ENCODE measurements around the gene SLC44A5. TPM values are rescaled to one million over a fixed set of nuclear protein-coding genes. Genes with fewer than 3 reads are reported as not detected.

SLC44A5 gene
- total RNA-seq, 2 donors from 2014 or later: 4.6 to 10.0 TPM

DNA sequence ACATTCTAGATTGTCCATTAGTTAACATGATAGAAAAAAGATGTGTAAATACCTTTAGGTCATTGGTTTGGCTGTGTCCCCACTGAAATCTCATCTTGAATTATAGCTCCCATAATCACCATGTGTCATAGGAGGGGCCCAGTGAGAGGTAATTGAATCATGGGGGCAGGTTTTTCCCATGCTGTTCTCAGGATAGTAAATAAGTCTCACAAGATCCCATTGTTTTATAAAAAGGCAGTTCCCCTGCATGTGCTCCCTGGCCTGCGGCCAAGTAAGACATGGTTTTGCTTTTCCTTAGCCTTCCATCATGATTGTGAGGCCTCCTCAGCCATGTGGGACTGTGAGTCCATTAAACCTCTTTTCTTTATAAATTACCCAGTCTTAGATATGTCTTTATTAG, 32.5 kb upstream of the SLC44A5 start:
- Mint-ChIP-seq H3K9me3 (peaks cover 23% of the 10 kb centered on the region), H3K36me3 (ENCODE audit: low read depth) (peaks cover 4% of the 10 kb centered on the region), H3K27me3 (ENCODE audit: insufficient read depth) (no peaks in the 10 kb centered on the region), H3K4me3 (no peak overlapping the region), H3K27ac (no peak overlapping the region), H3K4me1 (peaks cover 12% of the 10 kb centered on the region)
- Histone ChIP-seq H3K36me3 (ENCODE audit: control insufficient read depth, insufficient read depth, low read length) (no peaks in the 10 kb centered on the region), H3K27ac (ENCODE audit: low read depth, low read length) (no peak overlapping the region), H3K4me1 (ENCODE audit: control insufficient read depth, insufficient read depth, low read length) (peaks cover 10% of the 10 kb centered on the region), H3K27me3 (ENCODE audit: control insufficient read depth, insufficient read depth, low read length, poor library complexity, severe bottlenecking) (no peaks in the 10 kb centered on the region), H3K4me3 (ENCODE audit: low read length) (no peak overlapping the region), H3K9ac (ENCODE audit: extremely low read depth, low read length, poor library complexity, severe bottlenecking) (no peak overlapping the region), H3K9me3 (ENCODE audit: control insufficient read depth, low read length) (peaks cover 33% of the 10 kb centered on the region)
- TF ChIP-seq, protein P1, sequence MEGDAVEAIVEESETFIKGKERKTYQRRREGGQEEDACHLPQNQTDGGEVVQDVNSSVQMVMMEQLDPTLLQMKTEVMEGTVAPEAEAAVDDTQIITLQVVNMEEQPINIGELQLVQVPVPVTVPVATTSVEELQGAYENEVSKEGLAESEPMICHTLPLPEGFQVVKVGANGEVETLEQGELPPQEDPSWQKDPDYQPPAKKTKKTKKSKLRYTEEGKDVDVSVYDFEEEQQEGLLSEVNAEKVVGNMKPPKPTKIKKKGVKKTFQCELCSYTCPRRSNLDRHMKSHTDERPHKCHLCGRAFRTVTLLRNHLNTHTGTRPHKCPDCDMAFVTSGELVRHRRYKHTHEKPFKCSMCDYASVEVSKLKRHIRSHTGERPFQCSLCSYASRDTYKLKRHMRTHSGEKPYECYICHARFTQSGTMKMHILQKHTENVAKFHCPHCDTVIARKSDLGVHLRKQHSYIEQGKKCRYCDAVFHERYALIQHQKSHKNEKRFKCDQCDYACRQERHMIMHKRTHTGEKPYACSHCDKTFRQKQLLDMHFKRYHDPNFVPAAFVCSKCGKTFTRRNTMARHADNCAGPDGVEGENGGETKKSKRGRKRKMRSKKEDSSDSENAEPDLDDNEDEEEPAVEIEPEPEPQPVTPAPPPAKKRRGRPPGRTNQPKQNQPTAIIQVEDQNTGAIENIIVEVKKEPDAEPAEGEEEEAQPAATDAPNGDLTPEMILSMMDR (conservative IDR thresholded peaks at IDR 0.05): no peak
- 82 to 100% methylated on average over 1 of the region's 1 CpG for WGBS, 2 experiments (ENCODE audit: insufficient coverage in 1 of 2, insufficient read length in 1 of 2)
- DNase-seq: no peak

DNA sequence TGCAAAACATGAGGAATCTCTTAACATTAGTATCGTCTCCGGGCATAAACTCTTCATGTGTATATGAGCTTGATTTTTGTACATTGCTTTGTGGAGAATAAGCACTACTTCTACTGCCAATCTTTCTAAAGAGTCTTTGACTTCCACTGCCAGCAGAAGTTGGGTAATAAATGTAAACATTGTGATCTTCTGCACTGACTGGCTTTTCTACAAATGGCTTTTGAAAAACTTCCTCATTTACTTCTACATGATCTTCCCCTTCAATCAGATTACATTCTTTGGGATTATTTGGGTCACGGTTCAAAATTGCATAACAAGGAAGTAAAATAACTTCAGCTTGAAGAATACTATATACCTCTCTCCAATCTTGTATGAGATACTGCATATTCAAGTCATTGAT, 30.4 kb upstream of the SLC44A5 start:
- peaks cover 13% of the 10 kb centered on the region for H3K9me3 ChIP-seq (ENCODE audit: control insufficient read depth, low read length)
- no peak overlapping the region for H3K4me3 Mint-ChIP-seq
- peaks cover 10% of the 10 kb centered on the region for H3K4me1 ChIP-seq (ENCODE audit: control insufficient read depth, insufficient read depth, low read length)
- no peak overlapping the region for H3K4me3 ChIP-seq (ENCODE audit: low read length)
- H3K27me3 ChIP-seq (ENCODE audit: control insufficient read depth, insufficient read depth, low read length, poor library complexity, severe bottlenecking): no peaks in the 10 kb centered on the region
- no peak for DNase-seq
- peaks cover 4% of the 10 kb centered on the region for H3K9me3 Mint-ChIP-seq
- TF ChIP-seq, protein P1 (conservative IDR thresholded peaks at IDR 0.05): no peak
- 96% methylated on average over 3 of the region's 3 CpGs; no CpG with 5 or more reads in 1 of the 2 experiments for WGBS, 2 experiments (ENCODE audit: insufficient coverage in 1 of 2, insufficient read length in 1 of 2)
- H3K27me3 Mint-ChIP-seq (ENCODE audit: insufficient read depth): no peaks in the 10 kb centered on the region
- no peak overlapping the region for H3K27ac ChIP-seq (ENCODE audit: low read depth, low read length)
- no peak overlapping the region for H3K9ac ChIP-seq (ENCODE audit: extremely low read depth, low read length, poor library complexity, severe bottlenecking)
- no peak overlapping the region for H3K27ac Mint-ChIP-seq
- peaks cover 12% of the 10 kb centered on the region for H3K4me1 Mint-ChIP-seq
- no peaks in the 10 kb centered on the region for H3K36me3 Mint-ChIP-seq (ENCODE audit: low read depth)
- H3K36me3 ChIP-seq (ENCODE audit: control insufficient read depth, insufficient read depth, low read length): no peaks in the 10 kb centered on the region

DNA sequence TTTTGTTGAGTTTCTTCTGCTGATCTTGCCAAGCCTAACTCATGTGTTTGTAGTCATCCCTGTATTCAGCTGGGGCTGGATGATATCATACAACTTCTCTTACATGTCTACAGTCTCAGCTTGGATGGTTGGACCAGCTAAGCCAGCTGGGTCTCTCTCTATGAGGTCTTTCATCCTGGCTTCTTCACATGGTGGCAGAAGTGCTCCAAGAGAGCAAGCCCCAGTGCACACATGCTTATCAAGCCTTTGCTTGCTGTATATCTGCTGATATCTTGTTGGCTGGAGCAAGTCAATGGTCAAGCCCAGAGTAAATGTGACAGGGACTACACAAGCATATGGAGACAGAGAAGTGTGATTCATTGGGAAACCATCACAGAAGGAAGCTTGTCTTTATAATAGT, 29.2 kb upstream of the SLC44A5 start:
- peak; percentile 48 for DNase-seq
- Histone ChIP-seq H3K4me3 (ENCODE audit: low read length) (peak overlapping the region; percentile 50), H3K9ac (ENCODE audit: extremely low read depth, low read length, poor library complexity, severe bottlenecking) (no peak overlapping the region), H3K27ac (ENCODE audit: low read depth, low read length) (no peak overlapping the region), H3K36me3 (ENCODE audit: control insufficient read depth, insufficient read depth, low read length) (no peaks in the 10 kb centered on the region), H3K9me3 (ENCODE audit: control insufficient read depth, low read length) (peaks cover 6% of the 10 kb centered on the region), H3K4me1 (ENCODE audit: control insufficient read depth, insufficient read depth, low read length) (peaks cover 10% of the 10 kb centered on the region), H3K27me3 (ENCODE audit: control insufficient read depth, insufficient read depth, low read length, poor library complexity, severe bottlenecking) (no peaks in the 10 kb centered on the region)
- H3K36me3 Mint-ChIP-seq (ENCODE audit: low read depth): no peaks in the 10 kb centered on the region
- TF ChIP-seq, protein P1 (conservative IDR thresholded peaks at IDR 0.05): no peak
- no peaks in the 10 kb centered on the region for H3K27me3 Mint-ChIP-seq (ENCODE audit: insufficient read depth)
- H3K4me3 Mint-ChIP-seq: no peak overlapping the region
- H3K4me1 Mint-ChIP-seq: peaks cover 12% of the 10 kb centered on the region
- H3K27ac Mint-ChIP-seq: no peak overlapping the region
- H3K9me3 Mint-ChIP-seq: peaks cover 2% of the 10 kb centered on the region
